Measurements from ENCODE around the gene LRRTM3.

- TF ChIP-seq POLR2AphosphoS5 (IDR thresholded peaks at IDR 0.05; ENCODE audit: low read depth, low read length) (no peak), REST (IDR thresholded peaks at IDR 0.05; ENCODE audit: insufficient read depth in 1 of 2, low read depth in 2 of 2, low read length in 2 of 2) (no peak), TAF1 (IDR thresholded peaks at IDR 0.05; ENCODE audit: borderline replicate concordance, insufficient read depth, low read length) (no peak), SIN3A (IDR thresholded peaks at IDR 0.05; ENCODE audit: borderline replicate concordance, insufficient read depth, low read length) (no peak), FOXP2 (optimal IDR thresholded peaks at IDR 0.05; ENCODE audit: borderline replicate concordance, extremely low read depth, extremely low read length, insufficient read depth) (no peak)
Measured at GRCh38 chr10:66996996-66997395, 71.2 kb downstream of the LRRTM3 start.
